Measurements from ENCODE around the gene ADAMTSL2. TPM values are rescaled to one million over a fixed set of nuclear protein-coding genes. Genes with fewer than 3 reads are reported as not detected.

The ADAMTSL2 gene
- polyA plus RNA-seq, 1 of the 3 experiments (the other 2 are of a cell fraction): 0.21 TPM

GRCh38 chr9:133602277-133602676, 67.8 kb downstream of the ADAMTSL2 start:
- Histone ChIP-seq H3K36me3 (replicated peaks in 1 of 2; ENCODE audit: control insufficient read depth in 1 of 2, insufficient read depth in 2 of 2, low read length in 1 of 2) (no peaks in the 10 kb centered on the region), H3K4me3 (ENCODE audit: low read depth in 2 of 2, low read length in 1 of 2) (no peak overlapping the region), H3K27me3 (ENCODE audit: insufficient read depth) (peaks cover 11% of the 10 kb centered on the region), H3K79me2 (ENCODE audit: insufficient read depth) (no peaks in the 10 kb centered on the region), H3F3A (replicated peaks; ENCODE audit: insufficient read depth) (no peaks in the 10 kb centered on the region), H2AFZ (ENCODE audit: low read depth) (no peak overlapping the region), H3K9me3 (0 out of 2 replicates have a peak, but pooled peaks cover 5% of the 10 kb centered on the region), H3K9me2 (no peaks in the 10 kb centered on the region), H3K4me1 (ENCODE audit: control insufficient read depth in 1 of 2, insufficient read depth in 2 of 2, low read depth in 1 of 2, low read length in 1 of 2) (peaks cover 0 to 58% of the 10 kb centered on the region in 2 experiments; a peak in 1 of 4 replicates), H3K9ac (no peak overlapping the region), H3K27ac (ENCODE audit: low read depth in 2 of 2, low read length in 1 of 2) (peak overlapping the region in 1 of 2 experiments; percentile 58; a peak in 2 of 4 replicates), H4K20me1 (ENCODE audit: insufficient read depth) (no peaks in the 10 kb centered on the region), H3K4me2 (no peak overlapping the region)
- POLR2A ChIA-PET: interaction anchor here (0.9 to 18.3 kb wide), 3 partner anchors 9 to 35 kb away, joined by 3 to 261 read pairs (median 4); partner anchors contain the start of gene DBH
- CTCF ChIA-PET: interaction anchor here (2.1 to 10.4 kb wide), 4 partner anchors 9 to 33 kb away, joined by 5 to 102 read pairs (median 18); partner anchors contain the start of gene DBH
- 52% methylated on average over 10 of the region's 10 CpGs for WGBS (ENCODE audit: low lambda C conversion rate)
- DNase-seq: no peak
- no peak for TF ChIP-seq MXI1 (IDR thresholded peaks at IDR 0.05; ENCODE audit: low read depth, low read length)
- TF ChIP-seq SMC3 (IDR thresholded peaks at IDR 0.05; ENCODE audit: low read depth, low read length): no peak
- TF ChIP-seq TCF12 (IDR thresholded peaks at IDR 0.05): no peak
- no peak for TF ChIP-seq RXRA (IDR thresholded peaks at IDR 0.05; ENCODE audit: borderline replicate concordance, low read depth)
- TF ChIP-seq RAD21 (IDR thresholded peaks at IDR 0.05; ENCODE audit: low read length): no peak
- TF ChIP-seq TAF1 (IDR thresholded peaks at IDR 0.05; ENCODE audit: borderline replicate concordance, low read depth, low read length): no peak
- no peak for TF ChIP-seq MEF2A (IDR thresholded peaks at IDR 0.05; ENCODE audit: borderline replicate concordance, low read depth)
- no peak for TF ChIP-seq NRF1 (IDR thresholded peaks at IDR 0.05; ENCODE audit: low read depth, low read length)
- no peak for TF ChIP-seq EP300 (IDR thresholded peaks at IDR 0.05; ENCODE audit: borderline replicate concordance in 1 of 2, low read depth in 1 of 2, low read length in 1 of 2)
- no peak for TF ChIP-seq FOSL2 (IDR thresholded peaks at IDR 0.05; ENCODE audit: borderline replicate concordance, low read depth)
- no peak for TF ChIP-seq CTCF (IDR thresholded peaks at IDR 0.05)
- no peak for TF ChIP-seq TEAD4 (IDR thresholded peaks at IDR 0.05; ENCODE audit: borderline replicate concordance, insufficient read depth)
- no peak for TF ChIP-seq POLR2AphosphoS5 (IDR thresholded peaks at IDR 0.05; ENCODE audit: low read depth, low read length)
- TF ChIP-seq MAX (IDR thresholded peaks at IDR 0.05; ENCODE audit: low read depth): no peak

- DNase-seq: no peak
- no peaks in the 10 kb centered on the region for H3F3A ChIP-seq (replicated peaks; ENCODE audit: insufficient read depth)
- H3K36me3 ChIP-seq (replicated peaks in 1 of 2; ENCODE audit: control insufficient read depth in 1 of 2, insufficient read depth in 2 of 2, low read length in 1 of 2): no peaks in the 10 kb centered on the region
- H3K9me3 ChIP-seq: no peaks in the 10 kb centered on the region
- H3K27ac ChIP-seq (ENCODE audit: low read depth in 2 of 2, low read length in 1 of 2): peak overlapping the region in 1 of 2 experiments; percentile 14; a peak in 1 of 4 replicates
- H3K4me2 ChIP-seq: no peak overlapping the region
- peaks cover 0 to 68% of the 10 kb centered on the region in 2 experiments; a peak in 1 of 4 replicates for H3K4me1 ChIP-seq (ENCODE audit: control insufficient read depth in 1 of 2, insufficient read depth in 2 of 2, low read depth in 1 of 2, low read length in 1 of 2)
- no peak overlapping the region for H3K9ac ChIP-seq
- H3K9me2 ChIP-seq: no peaks in the 10 kb centered on the region
- no peak overlapping the region for H2AFZ ChIP-seq (ENCODE audit: low read depth)
- ChIA-PET POLR2A (interaction anchor here (0.9 to 18.3 kb wide), 3 partner anchors 9 to 69 kb away, joined by 3 to 261 read pairs (median 3); partner anchors contain the start of gene DBH), CTCF (interaction anchor here (0.5 to 10.4 kb wide), 12 partner anchors 10 to 390 kb away, joined by 3 to 102 read pairs (median 4); partner anchors contain the start of gene DBH)
- WGBS (ENCODE audit: low lambda C conversion rate): 75% methylated on average over 12 of the region's 14 CpGs
- H3K4me3 ChIP-seq (ENCODE audit: low read depth in 2 of 2, low read length in 1 of 2): no peak overlapping the region
- peaks cover 12% of the 10 kb centered on the region for H3K27me3 ChIP-seq (ENCODE audit: insufficient read depth)
- no peaks in the 10 kb centered on the region for H4K20me1 ChIP-seq (ENCODE audit: insufficient read depth)
- H3K79me2 ChIP-seq (ENCODE audit: insufficient read depth): no peaks in the 10 kb centered on the region
- TF ChIP-seq ELF1 (IDR thresholded peaks at IDR 0.05) (no peak), RCOR1 (IDR thresholded peaks at IDR 0.05; ENCODE audit: low read length) (no peak), SMC3 (IDR thresholded peaks at IDR 0.05; ENCODE audit: low read depth, low read length) (no peak), PBX3 (IDR thresholded peaks at IDR 0.05) (no peak), NRF1 (IDR thresholded peaks at IDR 0.05; ENCODE audit: low read depth, low read length) (no peak), REST (IDR thresholded peaks at IDR 0.05; ENCODE audit: low read depth, low read length) (no peak), RXRA (IDR thresholded peaks at IDR 0.05; ENCODE audit: borderline replicate concordance, low read depth) (no peak)
Observed at GRCh38 chr9:133603135-133603927, 68.8 kb downstream of the ADAMTSL2 start.

Measured in SK-N-SH (cell line).